K562 (cell line): Measurements from ENCODE around the gene HS3ST3A1.

Source experiments
- BCLAF1 ChIP-seq, 2 experiments: fragments of 450-650 bp in 1 of 2; IDR thresholded peaks; 2 replicates each; pipeline ENCODE4 v1.6.1; 2011 to 2017; ENCODE audit warnings: low read depth in 2 of 2, antibody characterized with exemption in 1 of 2, borderline replicate concordance in 1 of 2, low read length in 1 of 2, mild to moderate bottlenecking in 1 of 2, mixed read lengths in 1 of 2; ENCODE audit not compliant: control insufficient read depth in 1 of 2
- CTCF ChIP-seq, 3 experiments: IDR thresholded peaks in 2 of 3; conservative IDR thresholded peaks in 1 of 3; 2 replicates each; pipeline ENCODE4 v1.5.1; 2011 to 2012; ENCODE audit warnings: low read length in 3 of 3, mild to moderate bottlenecking in 3 of 3, control low read depth in 2 of 3, improper control_type of control experiment in 1 of 3, inconsistent platforms in 1 of 3, low read depth in 1 of 3, mixed read lengths in 1 of 3, moderate library complexity in 1 of 3; ENCODE audit not compliant: insufficient read depth in 2 of 3
- ELF4 ChIP-seq: fragments of 450-650 bp; formaldehyde crosslinking; IDR thresholded peaks from 2 replicates; pipeline ENCODE4 v1.4.0; 2022; ENCODE audit warnings: missing genetic modification characterization
- FOXA1 ChIP-seq: fragments of 450-650 bp; IDR thresholded peaks from 2 replicates; pipeline ENCODE4 v1.6.1; 2016; ENCODE audit warnings: mild to moderate bottlenecking, borderline replicate concordance
- HCFC1 ChIP-seq: IDR thresholded peaks from 2 replicates; pipeline ENCODE4 v1.6.1; 2012; ENCODE audit warnings: low read depth, low read length, improper control_type of control experiment
- RUNX1 ChIP-seq: sonication (generic); IDR thresholded peaks from 2 replicates; pipeline ENCODE4 v1.6.1; 2016; ENCODE audit warnings: antibody characterized with exemption, low read depth
- SOX6 ChIP-seq: fragments of 450-650 bp; IDR thresholded peaks from 2 replicates; pipeline ENCODE4 v1.6.1; 2014; ENCODE audit warnings: mild to moderate bottlenecking
- TF ChIP-seq, protein P1 (sequence below): sonication (generic); formaldehyde crosslinking; IDR thresholded peaks from 2 replicates; pipeline ENCODE4 v1.8.0; 2022; ENCODE audit warnings: mild to moderate bottlenecking, missing genetic modification reagents

DNA sequence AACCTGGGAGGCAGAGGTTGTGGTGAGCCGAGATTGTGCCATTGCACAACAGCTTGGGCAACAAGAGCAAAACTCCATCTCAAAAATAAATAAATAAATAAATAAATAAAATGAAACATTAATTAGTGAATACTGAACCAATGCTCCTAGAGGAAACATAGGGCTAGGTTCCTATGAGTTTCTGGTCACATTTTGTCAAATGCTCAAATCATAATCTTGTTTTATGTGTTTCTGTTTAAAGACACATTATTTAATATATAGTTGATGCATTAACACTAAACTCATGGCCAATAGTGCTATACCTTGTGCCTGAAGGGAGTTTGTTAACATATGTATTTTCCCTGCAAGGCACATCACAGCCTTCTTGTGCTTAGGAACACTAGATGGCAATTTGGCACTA lies 66.8 kb downstream of the HS3ST3A1 start:
- TF ChIP-seq RUNX1 (no peak), BCLAF1 (IDR thresholded peaks at IDR 0.05; ENCODE audit: borderline replicate concordance in 1 of 2, control insufficient read depth in 1 of 2, low read depth in 2 of 2, low read length in 1 of 2) (no peak), SOX6 (no peak), CTCF (IDR thresholded peaks at IDR 0.05 in 2 of 3, conservative IDR thresholded peaks at IDR 0.05 in 1 of 3; ENCODE audit: insufficient read depth in 2 of 3, low read depth in 1 of 3, low read length in 3 of 3) (no peak), ELF4 (CRISPR knock-in tag) (no peak), FOXA1 (no peak), HCFC1 (no peak)
- TF ChIP-seq, protein P1, sequence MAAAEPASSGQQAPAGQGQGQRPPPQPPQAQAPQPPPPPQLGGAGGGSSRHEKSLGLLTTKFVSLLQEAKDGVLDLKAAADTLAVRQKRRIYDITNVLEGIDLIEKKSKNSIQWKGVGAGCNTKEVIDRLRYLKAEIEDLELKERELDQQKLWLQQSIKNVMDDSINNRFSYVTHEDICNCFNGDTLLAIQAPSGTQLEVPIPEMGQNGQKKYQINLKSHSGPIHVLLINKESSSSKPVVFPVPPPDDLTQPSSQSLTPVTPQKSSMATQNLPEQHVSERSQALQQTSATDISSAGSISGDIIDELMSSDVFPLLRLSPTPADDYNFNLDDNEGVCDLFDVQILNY: no peak
